Vagina (tissue), 2 donors: ENCODE measurements around the gene CALD1. TPM values are rescaled to one million over a fixed set of nuclear protein-coding genes. Genes with fewer than 3 reads are reported as not detected.

Experiments
- DNase-seq, 2 donors: peaks; one replicate each; pipeline ENCODE4 v3.0.0-alpha.2; 2017; ENCODE audit errors: extremely low spot score in 2 of 2
- H3K27ac ChIP-seq: fragments of 200-600 bp; sonication (generic); one replicate; pipeline ENCODE4 v1.5.1; 2019
- H3K27me3 ChIP-seq: fragments of 200-600 bp; sonication (generic); one replicate; pipeline ENCODE4 v1.5.1; 2019
- H3K36me3 ChIP-seq, 2 donors: fragments of 200-600 bp; sonication (generic); one replicate each; pipeline ENCODE4 v1.5.1; 2017 to 2019
- H3K4me1 ChIP-seq: fragments of 200-600 bp; sonication (generic); one replicate; pipeline ENCODE4 v1.5.1; 2019
- H3K4me3 ChIP-seq, 2 donors: fragments of 200-600 bp; sonication (generic); 1 replicate in 1 of 2; 2 replicates in 1 of 2; pipeline ENCODE4 v1.5.1; 2016 to 2019
- H3K9me3 ChIP-seq: fragments of 200-600 bp; sonication (generic); one replicate; pipeline ENCODE4 v1.5.1; 2019
- POLR2A ChIP-seq, 2 donors: fragments of 450-650 bp; IDR thresholded peaks; one replicate each; pipeline ENCODE4 v1.6.1; 2017; ENCODE audit warnings: antibody characterized with exemption in 2 of 2, mild to moderate bottlenecking in 2 of 2, moderate library complexity in 2 of 2
- POLR2AphosphoS5 ChIP-seq, 2 donors: sonication (generic); formaldehyde crosslinking; IDR thresholded peaks; one replicate each; pipeline ENCODE4 v1.9.0; 2017; ENCODE audit warnings: antibody characterized with exemption in 2 of 2, mild to moderate bottlenecking in 2 of 2, low read depth in 1 of 2; ENCODE audit not compliant: insufficient read depth in 1 of 2
- intact Hi-C: fragments of 100-400 bp; cut with DNase I; formaldehyde crosslinking; loops from one replicate; pipeline ENCODE4 v1.15.1; 2023
- total RNA-seq: library from RNA; depleted of rRNA; stranded (reverse); fragments of >200 nt; gene quantifications from one replicate; pipeline ENCODE4 v1.2.3, GENCODE V29; 2016
- TF ChIP-seq, protein P1 (sequence below), 3 experiments: fragments of 450-650 bp in 2 of 3; fragments of 200-600 bp in 1 of 3; sonication (generic) in 1 of 3; IDR thresholded peaks; one replicate each; pipeline ENCODE4 v1.5.1; 2017 to 2019; ENCODE audit warnings: antibody characterized with exemption in 3 of 3, mild to moderate bottlenecking in 2 of 3, moderate library complexity in 2 of 3

Gene CALD1
- total RNA-seq, 1 donor from 2014 or later, result 343 TPM

DNA sequence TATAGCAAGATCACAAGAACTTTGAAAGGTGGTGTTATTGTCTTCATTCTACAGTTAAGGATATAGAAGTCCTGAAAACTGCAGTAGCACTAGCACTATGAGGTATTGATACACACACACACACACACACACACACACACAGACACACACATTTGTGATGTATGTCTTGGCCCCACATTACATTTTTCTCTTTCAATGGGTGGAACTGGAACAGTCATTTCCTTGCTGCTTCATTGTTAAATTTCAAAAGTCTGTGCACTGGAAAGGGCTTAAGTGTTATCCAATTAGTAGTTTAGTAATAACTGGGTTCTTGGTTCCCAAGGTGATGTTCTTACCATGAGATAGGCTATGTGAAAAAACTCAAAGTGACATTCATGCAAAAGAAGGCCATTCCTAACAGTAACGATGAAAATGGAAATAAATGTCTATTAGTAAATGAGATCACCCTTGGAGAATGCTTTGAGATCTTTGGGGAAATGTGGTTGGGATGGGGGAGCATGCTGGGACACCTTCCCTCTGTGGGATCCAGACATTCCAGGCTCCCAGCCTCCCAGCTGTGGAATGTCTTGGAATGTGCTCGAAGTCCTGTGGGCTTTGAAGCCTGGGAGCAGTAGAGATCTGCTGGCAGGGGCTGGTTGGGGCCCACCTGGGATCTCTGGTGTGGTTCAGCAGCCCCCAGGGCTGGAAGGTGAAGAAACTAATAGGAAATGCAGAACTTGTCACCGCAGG lies 37.4 kb upstream of the CALD1 start:
- Histone ChIP-seq H3K36me3 (no peaks in the 10 kb centered on the region), H3K27ac (peak overlapping the region; percentile 84), H3K27me3 (no peaks in the 10 kb centered on the region), H3K4me3 (no peak overlapping the region), H3K4me1 (peaks cover 10% of the 10 kb centered on the region), H3K9me3 (no peaks in the 10 kb centered on the region)
- no peak for DNase-seq
- intact Hi-C loops, result loop anchor here (10.0 kb wide), 1 partner anchor 47 kb away; no protein-coding TSS in a partner anchor
- TF ChIP-seq POLR2A (IDR thresholded peaks at IDR 0.05) (no peak), POLR2AphosphoS5 (IDR thresholded peaks at IDR 0.05; ENCODE audit: insufficient read depth in 1 of 2, low read depth in 1 of 2) (no peak)
- TF ChIP-seq, protein P1, sequence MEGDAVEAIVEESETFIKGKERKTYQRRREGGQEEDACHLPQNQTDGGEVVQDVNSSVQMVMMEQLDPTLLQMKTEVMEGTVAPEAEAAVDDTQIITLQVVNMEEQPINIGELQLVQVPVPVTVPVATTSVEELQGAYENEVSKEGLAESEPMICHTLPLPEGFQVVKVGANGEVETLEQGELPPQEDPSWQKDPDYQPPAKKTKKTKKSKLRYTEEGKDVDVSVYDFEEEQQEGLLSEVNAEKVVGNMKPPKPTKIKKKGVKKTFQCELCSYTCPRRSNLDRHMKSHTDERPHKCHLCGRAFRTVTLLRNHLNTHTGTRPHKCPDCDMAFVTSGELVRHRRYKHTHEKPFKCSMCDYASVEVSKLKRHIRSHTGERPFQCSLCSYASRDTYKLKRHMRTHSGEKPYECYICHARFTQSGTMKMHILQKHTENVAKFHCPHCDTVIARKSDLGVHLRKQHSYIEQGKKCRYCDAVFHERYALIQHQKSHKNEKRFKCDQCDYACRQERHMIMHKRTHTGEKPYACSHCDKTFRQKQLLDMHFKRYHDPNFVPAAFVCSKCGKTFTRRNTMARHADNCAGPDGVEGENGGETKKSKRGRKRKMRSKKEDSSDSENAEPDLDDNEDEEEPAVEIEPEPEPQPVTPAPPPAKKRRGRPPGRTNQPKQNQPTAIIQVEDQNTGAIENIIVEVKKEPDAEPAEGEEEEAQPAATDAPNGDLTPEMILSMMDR (IDR thresholded peaks at IDR 0.05), result no peak

DNA sequence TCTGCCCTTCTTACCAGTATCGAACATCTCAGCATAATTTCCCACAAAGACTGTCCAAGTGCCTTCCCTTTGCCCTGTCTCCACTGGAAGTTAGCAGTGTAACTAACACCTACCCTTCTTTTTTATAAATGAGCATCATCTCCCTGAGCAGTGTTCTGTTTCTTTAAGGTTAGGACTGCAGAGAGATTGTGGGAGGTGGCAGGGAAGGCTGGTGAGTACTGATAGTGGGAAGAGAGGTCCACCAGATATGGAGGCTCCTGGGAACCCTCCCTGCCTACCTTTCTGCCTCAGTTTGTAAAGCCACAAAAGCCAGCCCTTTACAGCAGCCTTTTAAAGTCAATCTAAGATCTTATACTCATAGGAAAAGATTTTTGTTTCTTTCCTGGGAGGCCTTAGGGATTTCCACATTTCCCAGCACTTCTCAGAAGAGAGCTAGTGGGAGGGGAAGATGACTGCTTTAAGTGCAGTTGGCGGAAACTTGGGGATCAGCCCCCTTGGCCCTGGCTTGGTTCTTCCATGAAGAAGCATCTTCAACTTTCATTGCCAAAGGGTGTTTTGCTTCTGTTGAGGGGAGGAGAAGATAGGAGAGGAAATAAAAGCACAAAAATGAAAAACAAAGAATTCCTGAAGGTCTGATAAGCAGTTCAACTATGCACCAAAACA lies 36.6 kb upstream of the CALD1 start:
- H3K4me1 ChIP-seq, result peaks cover 10% of the 10 kb centered on the region
- intact Hi-C loops, result loop anchor here (10.0 kb wide), 1 partner anchor 48 kb away; no protein-coding TSS in a partner anchor
- DNase-seq, result no peak

DNA sequence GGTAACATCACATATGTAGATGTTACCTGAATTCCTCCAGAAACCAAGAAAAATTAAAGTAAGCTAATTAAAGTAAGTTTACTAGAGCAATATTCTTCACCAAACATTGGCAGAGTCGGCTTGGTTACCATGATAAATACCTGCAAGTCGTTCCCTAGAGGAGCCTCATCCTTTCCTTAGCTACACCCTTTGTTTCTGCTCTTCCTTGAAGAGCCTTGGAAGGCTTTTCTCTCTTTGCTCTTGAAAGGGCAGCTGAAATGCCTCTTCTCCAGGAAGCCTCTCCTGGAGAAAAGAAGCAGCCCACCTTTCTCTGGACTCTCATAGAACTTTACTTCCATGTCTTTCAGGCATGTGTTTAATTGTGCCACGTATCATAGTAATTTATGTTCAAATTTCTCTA lies 34.9 kb upstream of the CALD1 start:
- peak overlapping the region; percentile 84 for H3K27ac ChIP-seq
- no peaks in the 10 kb centered on the region for H3K36me3 ChIP-seq
- H3K4me1 ChIP-seq, result peaks cover 10% of the 10 kb centered on the region
- intact Hi-C loops, result loop anchor here (10.0 kb wide), 1 partner anchor 50 kb away; no protein-coding TSS in a partner anchor
- H3K9me3 ChIP-seq, result no peaks in the 10 kb centered on the region
- H3K4me3 ChIP-seq, result no peak overlapping the region
- DNase-seq, result no peak
- no peaks in the 10 kb centered on the region for H3K27me3 ChIP-seq
- TF ChIP-seq, protein P1 (IDR thresholded peaks at IDR 0.05), result no peak
- TF ChIP-seq POLR2A (IDR thresholded peaks at IDR 0.05) (no peak), POLR2AphosphoS5 (IDR thresholded peaks at IDR 0.05; ENCODE audit: insufficient read depth in 1 of 2, low read depth in 1 of 2) (no peak)

More for the DNA sequence above, 36.6 kb upstream of the CALD1 start:
- Histone ChIP-seq H3K27me3 (no peaks in the 10 kb centered on the region), H3K4me3 (no peak overlapping the region), H3K9me3 (no peaks in the 10 kb centered on the region), H3K27ac (peak overlapping the region; percentile 84), H3K36me3 (no peaks in the 10 kb centered on the region)
- TF ChIP-seq, protein P1 (IDR thresholded peaks at IDR 0.05), result peak in 1 of 3 experiments; percentile 5
- TF ChIP-seq POLR2A (IDR thresholded peaks at IDR 0.05) (no peak), POLR2AphosphoS5 (IDR thresholded peaks at IDR 0.05; ENCODE audit: insufficient read depth in 1 of 2, low read depth in 1 of 2) (peak in 1 of 2 donors; percentile 10)

DNA sequence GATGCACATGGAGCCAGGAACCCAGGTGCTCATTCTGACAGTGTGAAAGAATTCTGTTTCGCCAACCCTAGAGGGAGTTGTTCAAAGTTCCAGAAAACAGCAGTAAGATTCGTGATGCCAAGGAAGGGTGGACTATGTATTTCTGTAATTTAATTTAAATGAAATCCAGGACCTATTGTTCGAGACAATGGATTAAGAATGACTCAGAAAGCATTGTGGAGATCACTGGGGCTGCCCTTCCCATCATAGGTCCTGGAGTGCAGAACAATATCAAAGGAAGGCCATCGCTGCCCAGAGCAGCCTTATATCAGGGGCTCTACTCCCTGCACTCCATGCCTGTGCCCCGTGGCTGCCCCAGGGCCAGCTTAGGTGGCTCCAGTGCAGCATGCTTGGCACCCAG lies 32.1 kb upstream of the CALD1 start:
- peaks cover 5% of the 10 kb centered on the region for H3K4me1 ChIP-seq
- no peaks in the 10 kb centered on the region for H3K27me3 ChIP-seq
- H3K9me3 ChIP-seq, result no peaks in the 10 kb centered on the region
- TF ChIP-seq, protein P1 (IDR thresholded peaks at IDR 0.05), result no peak
- intact Hi-C loops, result loop anchor here (10.0 kb wide), 1 partner anchor 53 kb away; no protein-coding TSS in a partner anchor
- no peak overlapping the region for H3K4me3 ChIP-seq
- no peak for DNase-seq
- no peak overlapping the region for H3K27ac ChIP-seq
- H3K36me3 ChIP-seq, result no peaks in the 10 kb centered on the region
